Measurements from ENCODE around the gene RAB29.
A peak's percentile ranks its signal among the peaks of the same experiment; 100 is the strongest.
"Not testable (repeated sequence)": the region's sequence is repeated elsewhere in the genome, so short reads cannot be mapped to it uniquely, and the experiment has no call there.

The RAB29 gene, protein sequence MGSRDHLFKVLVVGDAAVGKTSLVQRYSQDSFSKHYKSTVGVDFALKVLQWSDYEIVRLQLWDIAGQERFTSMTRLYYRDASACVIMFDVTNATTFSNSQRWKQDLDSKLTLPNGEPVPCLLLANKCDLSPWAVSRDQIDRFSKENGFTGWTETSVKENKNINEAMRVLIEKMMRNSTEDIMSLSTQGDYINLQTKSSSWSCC

DNA sequence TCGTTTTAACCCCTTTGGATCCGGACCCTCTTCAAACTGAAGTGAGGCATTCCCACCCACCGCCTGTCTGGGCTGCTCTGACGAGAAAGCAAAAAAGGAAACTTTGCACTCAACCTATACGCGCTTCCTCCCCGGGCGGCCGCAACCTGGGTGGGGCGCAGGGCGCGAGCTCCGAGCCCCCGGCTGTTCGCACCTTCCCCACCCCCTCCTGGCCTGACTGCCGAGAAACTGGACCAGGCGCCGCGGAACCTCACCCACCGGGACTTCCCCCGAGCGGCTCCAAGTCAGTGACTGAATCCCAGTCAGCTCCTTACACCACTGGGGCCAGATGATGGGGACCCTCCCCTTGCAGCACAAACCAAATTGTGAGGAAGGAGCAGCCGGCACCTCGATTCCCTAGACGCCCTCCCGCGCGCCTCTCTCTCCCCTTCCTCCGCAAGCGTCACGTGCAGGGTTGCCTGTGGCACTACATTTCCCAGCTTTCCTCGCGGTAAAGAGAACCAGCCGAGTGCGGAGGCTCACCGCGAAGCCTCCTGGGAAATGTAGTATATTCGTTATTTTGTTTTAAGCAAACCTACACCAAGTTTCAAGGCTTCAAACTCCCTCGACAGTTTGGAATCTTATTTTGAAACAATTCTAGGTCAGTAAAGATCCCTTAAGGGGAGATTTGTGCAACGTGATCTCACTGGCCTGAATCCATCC is at the start of gene RAB29:
Gene RAB29 (minus strand): TSS at position 468 of the 702 bp plus-strand sequence. CDS start 526 bp downstream, outside the sequence.
- DNase-seq (ENCODE audit: low read depth), result peak; percentile 78

DNA sequence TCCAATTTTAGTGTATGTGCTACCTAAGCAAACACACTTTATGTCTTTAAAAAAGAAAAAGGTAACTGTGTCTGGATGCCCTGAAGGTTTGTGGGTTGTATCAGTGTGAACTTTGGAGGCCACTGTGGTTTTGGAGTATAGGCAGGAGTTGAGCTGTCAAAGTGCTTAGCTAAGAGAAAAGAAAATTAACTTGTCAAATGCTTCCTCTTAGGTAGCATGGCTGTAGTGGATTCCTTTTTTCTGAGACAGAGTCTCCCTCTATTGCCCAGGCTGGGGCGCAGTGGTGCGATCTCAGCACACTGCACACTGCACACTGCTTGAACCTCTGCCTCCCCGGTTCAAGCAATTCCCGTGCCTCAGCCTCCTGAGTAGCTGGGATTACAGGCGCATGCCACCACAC is 48.9 kb upstream of the RAB29 start:
- DNase-seq (ENCODE audit: low read depth), result no peak

DNA sequence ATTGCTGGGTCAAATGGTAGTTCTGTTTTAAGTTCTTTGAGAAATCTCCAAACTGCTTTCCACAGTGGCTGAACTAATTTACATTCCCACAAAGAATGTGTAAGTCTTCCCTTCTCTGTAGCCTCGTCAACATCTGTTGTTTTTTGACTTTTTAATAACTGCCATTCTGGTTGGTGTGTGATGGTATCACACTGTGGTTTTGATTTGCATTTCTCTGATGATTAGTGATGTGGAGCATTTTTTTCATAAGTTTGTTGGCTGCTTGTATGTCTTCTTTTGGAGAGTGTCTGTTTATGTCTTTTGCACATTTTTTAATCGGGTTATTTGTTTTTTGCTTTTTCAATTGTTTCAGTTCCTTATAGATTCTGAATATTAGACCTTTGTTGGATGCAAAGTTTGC is 48.0 kb upstream of the RAB29 start:
- DNase-seq (ENCODE audit: low read depth), result not testable (repeated sequence)

DNA sequence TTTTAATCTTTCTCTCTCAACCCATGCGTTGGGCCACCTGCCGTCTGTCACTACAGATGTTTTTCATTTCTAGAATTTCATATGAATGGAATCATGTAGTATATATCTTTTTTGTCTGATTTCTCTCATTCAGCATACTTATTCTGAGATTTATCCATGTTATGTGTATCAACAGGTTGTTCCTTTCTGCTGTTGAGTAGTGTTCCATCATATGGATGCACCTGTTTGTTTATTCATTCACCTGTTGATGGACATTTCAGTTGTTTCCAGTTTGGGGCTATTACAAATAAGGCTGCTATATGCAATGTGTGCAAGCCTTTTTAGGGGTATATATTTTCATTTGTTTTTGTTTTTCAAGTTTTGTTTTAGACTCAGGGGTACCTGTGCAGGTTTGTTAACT is 47.1 kb upstream of the RAB29 start:
- DNase-seq (ENCODE audit: low read depth), result no peak

DNA sequence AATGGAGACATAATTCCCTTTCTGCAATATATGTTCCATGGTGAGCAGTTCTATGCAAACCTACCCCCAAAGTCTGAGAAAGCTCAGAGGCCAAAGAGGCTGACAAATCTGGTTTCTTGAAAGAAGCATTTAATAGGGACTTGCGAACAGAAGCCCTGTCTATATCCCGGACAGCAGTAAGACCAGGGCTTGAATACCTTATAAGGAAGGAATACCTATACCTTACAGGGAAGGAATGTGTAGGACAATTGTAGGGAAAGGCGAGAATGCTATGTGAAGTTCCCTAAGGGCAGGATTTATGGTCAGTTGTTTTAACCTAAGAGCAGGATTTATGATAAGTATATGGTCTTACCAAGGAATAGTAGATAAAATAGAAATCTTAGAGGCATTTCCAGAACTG is 42.7 kb upstream of the RAB29 start:
- no peak for DNase-seq (ENCODE audit: low read depth)

DNA sequence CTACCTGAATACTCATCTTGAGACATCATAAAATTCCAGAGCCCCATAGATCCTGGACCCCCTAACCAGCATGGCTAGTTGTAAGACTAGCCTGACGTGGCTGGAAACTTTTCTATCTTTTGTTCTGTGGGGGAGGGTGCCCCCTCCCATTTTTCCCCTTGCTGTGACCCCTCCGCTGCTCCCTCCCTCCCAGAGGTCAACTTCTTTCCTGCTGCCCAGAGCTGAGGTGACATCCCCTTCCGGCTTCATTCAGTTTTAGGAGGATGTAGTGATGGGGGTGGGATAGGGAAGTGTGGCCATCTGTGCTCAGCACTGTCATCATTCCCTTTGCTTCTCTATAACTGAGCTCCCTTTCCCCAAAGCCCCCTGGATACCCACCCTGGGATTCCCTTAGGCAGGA is 42.1 kb upstream of the RAB29 start:
- DNase-seq (ENCODE audit: low read depth), result no peak

DNA sequence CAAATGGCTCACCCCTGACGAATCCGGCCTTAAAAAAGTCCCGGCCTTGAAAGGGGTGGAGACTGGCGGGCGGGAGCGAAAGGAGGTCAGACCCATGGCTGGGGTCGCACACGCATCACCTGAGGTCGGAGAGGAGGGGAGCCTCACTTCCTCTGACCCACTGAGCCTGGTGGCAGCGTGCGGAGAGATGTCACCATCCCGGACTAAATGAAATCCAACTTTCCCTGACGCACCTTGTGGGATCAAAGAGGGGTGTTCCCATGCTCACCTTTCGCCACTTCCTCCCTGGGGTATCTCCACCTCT is 38.4 kb upstream of the RAB29 start:
- no peak for DNase-seq (ENCODE audit: low read depth)

DNA sequence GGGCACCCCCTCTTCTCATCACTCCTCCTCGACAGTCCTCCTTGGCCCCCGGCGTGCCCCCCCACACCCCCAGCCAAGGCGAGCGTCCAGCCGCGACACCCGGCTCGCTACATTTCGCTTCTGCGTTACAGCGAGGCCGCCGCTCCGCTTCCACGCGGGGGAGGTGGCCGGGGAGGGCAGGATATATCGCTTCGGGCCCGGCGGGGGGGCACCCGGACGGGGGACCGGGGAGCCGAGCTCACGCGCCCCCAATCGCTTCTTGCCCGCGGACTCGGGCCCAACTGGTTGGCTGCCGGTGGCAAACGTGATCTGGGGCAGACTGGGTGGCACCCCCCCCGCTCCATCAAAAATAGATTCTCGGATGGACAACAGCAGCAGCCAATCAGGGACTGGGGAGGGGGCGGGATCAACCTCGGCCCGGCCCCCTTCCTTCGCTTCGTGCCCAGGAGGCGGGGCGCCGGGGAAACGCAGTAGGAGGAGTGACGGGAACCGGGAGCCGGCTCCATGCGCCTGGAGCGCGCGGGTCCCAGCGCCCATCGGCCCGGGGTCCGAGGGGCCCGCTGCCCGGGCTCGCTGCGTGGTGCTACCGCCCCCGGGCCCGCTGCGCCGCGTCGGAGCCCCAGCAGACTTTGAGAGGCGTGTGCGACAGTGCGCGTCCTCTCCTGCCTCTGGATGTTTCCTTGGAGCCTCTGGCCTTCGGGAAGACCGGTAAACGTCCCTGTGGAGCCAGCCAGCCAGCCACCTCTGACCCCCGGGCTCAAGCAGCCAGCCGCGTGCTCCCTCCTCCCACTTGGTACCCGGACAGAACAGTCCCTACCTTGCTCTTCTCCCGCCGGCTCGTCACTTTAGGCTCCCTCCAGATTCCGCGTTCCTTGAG is 37.8 kb upstream of the RAB29 start, which contains the start of gene SLC41A1:
Gene SLC41A1 (minus strand): TSS at position 321 of the 877 bp plus-strand sequence. CDS start 2,757 bp downstream, outside the sequence.
- peak; percentile 85 for DNase-seq (ENCODE audit: low read depth)

DNA sequence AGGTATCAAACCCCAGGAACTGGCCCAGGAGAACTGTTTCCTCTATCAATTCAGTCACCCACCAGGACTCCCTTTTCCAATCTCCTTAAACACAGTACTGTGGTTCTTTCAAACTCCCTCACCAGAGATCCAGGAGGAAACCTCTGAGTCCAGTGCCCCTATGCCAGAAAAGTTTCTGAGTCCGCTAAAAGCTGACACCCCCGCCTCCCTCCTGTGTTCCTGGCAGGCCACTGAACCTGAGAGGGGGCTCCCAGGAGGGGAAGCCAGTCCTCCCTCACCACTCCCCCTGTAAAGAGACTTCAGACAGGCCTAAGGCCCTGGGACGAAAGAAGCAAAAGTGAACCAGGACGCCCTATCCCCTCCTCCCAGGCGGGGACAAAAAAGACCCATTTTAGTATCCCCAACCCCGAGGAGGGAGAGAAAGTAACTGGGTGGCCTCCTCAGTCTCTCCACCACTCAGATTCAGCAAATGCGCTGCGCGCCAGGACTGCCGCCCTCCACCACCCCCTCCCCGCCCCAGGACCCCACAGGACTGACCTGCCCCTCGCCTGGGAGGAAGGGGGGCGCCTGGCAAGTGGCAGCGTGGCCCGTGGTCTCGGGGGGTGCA is 37.1 kb upstream of the RAB29 start:
- no peak for DNase-seq (ENCODE audit: low read depth)

DNA sequence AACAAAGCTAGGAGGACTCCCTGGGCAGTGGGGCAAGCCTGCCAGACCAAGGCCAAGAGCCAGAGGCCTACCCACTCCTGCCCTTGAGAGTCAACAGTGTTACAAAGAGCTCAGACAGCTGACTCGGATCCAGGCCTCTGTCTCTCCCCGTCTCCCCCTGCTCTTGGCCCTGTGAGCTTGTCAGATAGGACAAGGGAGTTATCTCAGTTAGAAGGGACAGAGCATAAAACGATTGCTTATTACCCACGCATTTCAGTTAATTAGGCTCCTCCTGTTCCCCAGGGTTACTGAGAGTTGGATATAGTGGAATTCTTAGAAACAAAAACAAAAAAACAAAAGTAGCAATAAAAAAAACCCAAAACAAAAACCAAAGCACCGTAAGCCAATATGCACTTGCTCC is 36.4 kb upstream of the RAB29 start:
- no peak for DNase-seq (ENCODE audit: low read depth)

DNA sequence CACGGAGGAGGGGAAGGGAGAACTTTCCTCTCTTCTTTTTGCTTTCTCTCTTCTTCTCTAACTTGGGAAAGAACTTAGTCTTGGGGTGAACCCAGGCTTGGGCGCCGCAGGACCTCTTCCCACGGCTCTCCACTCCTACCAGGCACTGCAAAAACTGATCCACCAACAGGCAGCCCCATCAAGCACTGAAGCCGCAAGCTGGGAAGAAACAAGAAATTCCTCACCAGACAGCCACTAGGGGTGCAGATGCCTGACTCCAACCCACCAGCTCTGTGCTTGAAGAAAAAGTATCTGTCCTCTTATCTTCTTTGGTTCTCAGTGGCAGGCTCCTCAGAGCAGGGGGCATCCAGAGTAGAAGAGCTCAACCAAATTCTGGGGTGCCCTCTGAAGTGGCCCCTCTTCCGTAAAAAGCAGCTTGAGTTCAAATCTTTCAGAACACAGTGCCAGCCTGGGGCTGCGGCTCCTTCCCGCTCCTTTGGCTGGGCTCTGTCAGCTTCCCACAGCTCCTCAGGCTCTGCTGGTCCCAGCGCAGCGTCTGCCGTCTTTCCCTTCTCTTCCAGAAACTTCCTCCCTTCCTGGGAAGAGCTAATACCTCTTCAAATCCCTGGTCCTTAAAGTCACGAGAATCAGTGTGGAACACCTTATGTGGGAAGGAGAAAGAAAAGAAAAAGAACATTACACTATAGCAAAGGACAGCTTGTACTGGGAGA is 35.3 kb upstream of the RAB29 start:
- no peak for DNase-seq (ENCODE audit: low read depth)

DNA sequence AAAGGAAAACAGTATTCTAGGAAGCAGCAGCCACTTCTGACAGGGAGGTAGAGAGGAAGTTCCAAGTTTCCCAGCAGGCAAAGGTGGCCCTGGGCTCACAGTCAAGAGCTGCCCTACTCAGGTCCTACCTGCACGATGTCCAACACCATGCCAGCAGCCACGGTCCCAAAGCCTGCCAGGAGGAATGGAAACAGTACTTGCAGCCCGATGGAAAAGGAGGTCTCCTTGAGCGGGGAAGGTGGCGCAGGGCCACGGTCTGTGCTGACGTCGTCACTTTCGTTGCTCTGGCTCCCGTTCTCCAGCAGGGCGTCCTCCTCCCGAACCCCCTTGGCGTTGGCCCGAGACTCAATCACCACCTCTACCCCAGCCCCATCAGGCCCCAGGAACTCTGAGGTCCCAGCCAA is 34.7 kb upstream of the RAB29 start:
- DNase-seq (ENCODE audit: low read depth), result no peak

DNA sequence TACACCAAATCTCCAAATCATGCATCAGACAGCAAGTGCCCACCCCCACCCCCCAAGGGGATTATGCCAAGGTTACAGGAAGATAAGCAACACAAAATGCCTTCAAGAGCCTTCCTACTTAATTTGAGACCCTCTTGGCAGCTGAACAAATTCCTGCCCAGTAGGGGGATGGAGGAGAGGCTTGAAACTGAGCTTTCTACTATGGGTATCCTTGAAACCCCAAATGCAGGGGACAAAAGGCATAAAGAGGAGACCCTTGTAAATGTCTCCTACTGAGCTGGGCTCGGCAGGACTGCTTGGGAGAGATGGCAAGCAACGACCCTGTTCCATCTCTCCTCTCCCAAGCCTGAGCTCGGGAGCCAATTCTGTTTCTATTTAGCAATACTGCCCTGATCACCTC is 34.2 kb upstream of the RAB29 start:
- DNase-seq (ENCODE audit: low read depth), result no peak

DNA sequence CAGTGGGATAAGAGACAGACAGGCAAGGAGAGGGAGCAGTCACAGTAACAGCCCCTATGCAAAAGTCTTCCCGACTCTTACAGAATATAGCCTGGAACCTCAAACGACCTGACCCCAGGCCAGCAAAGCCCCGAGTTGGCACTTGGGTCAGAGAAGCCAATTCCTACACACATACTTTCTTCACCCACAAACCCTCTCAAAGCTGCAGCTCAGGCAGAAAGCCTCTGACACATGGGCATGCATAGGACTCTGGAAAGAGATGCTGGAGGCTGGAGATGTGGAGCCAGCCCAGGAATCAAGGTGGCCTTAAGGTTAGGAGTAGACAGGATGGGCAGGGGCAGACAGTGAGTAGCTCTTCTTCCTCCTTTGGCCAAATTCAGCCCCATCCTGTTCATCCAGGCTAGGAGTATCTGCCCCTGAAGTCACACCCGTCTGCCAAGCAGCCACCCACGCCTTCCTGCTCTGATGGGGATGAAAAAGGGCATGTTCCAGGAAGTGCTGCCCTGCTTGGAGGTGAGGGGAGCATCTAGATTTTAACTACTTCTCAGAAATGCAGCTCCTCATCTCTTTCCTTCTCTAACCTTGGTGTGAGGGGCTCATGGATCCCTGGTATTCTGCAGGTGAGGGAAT is 29.9 kb upstream of the RAB29 start:
- DNase-seq (ENCODE audit: low read depth), result peak; percentile 31

DNA sequence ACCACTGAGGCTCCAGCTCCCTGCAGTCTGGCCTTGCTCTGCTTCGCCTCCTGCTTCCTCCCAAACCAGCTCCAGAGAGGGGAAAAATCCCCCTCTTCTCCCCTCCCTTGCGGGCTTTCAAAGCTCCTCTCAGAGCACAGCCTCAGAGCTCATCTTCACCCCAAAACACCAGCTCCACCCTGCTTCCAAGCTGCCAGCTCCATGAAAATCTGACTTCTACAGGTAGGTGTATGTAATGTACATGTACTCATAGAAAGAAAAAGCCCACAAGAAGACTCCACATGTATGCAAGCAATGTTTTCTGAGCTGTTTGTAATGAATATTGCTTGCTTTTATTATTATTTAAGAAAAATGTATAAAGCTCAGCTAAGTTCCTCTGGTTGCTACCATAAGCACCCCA is 29.3 kb upstream of the RAB29 start:
- DNase-seq (ENCODE audit: low read depth), result no peak

DNA sequence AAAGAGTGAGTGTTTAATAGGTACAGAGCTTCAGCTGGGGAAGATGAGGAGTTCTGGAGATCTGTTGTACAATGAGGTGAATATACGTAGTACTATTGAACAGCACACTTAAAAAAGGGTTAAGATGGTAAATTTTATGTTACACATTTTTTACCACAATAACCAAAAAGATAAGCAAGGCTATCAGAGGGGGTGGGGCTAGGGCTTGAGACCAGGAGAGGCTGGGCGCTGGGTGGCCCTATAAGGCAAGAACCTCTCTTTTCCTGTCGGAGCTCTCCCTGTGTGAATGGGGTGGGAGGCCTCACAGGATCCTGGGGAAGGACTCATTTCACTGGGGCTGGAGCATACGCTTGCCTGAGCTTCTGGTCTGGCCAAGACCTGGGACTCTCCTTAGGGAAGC is 28.7 kb upstream of the RAB29 start:
- DNase-seq (ENCODE audit: low read depth), result no peak

DNA sequence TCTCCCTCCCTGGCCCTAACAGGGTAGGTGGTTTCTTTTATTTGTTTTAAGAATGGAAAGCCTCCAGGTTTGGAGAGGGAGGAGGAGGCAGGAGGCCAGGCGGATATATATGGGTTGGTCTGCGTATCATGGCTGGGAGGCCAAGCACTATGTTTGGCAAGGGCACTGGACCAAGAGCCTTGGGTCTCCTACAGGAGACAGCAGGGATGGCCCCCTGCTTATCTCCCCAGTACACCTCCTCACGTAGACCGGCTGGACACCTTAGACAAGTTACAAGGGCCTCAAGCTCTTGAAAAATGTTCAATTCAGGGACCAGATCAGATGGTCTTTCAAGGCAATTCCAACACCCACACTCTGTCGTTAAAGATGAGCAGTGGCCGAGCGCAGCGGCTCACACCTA is 26.8 kb upstream of the RAB29 start:
- no peak for DNase-seq (ENCODE audit: low read depth)

DNA sequence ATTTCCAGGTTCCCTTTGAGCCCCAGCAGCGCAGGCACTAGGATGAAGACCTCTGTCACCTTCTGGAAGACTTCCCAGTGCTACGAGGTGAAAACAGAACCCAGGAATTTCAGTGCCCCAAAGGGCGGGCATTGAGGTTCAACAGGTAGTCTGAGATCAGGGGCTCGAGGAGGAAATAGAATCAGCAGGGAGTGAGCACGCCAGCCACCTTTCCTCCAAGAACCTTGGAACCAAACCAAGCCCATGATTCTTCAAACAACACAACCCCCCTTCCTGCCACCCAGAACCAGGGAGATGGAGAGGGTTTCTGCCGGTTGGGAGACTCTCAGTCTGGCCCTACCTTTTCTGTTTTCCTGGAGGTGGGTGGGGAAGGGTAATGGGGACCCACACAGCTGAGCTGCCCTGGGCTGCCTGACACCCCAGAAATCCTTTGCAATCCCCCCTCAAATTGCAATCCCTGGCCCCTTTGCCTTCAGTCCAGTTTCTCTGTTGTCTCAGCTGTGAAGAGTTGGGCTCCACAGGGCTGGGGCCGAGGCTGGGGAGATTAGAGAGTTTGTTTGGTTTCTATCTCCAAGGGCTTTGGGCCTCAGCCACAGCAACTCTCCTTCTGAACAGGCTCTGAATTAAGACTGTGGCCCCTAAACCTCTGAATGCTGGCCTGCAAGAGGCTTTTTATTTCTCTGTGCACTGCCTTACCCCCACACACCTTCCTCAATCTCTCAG is 25.9 kb upstream of the RAB29 start:
- no peak for DNase-seq (ENCODE audit: low read depth)

DNA sequence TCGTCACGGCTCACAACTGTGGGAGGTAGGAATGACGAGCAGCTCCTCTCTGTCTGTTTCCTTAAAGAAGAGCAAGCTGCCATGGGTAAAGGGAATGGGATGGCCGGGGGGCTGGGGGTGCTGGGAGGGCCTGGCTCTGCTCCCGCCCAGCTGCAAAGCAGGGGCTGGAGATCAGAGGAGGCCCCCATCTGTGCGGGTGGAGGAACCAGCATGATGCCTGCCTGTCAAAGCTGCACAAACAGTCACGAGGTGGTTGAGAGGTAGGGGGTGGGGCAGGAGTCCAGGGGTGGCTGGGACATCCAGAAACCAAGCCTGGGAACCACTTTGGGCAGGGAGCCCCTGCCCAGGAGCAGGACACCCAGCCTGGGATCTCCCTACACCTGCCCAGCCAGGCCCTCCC is 25.1 kb upstream of the RAB29 start:
- no peak for DNase-seq (ENCODE audit: low read depth)

DNA sequence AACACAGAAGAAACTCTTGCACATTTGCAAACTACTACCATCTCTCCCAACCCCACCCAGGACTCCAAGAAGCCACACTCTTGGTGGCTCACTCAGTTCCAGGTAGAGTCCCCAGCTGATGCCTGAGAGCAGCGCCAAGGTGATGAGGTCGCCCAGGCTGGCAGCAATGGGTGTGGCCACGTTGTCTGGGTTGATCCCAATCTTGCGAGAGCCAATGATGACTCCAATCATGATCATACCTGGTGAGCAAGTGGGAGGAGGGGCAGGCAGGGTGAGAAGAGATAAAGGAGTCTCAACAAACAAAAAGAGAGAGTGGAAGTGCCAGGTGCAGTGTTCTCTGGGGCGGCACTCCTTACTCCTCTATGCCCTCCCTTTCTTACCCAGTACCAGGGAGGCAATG is 23.3 kb upstream of the RAB29 start:
- no peak for DNase-seq (ENCODE audit: low read depth)

DNA sequence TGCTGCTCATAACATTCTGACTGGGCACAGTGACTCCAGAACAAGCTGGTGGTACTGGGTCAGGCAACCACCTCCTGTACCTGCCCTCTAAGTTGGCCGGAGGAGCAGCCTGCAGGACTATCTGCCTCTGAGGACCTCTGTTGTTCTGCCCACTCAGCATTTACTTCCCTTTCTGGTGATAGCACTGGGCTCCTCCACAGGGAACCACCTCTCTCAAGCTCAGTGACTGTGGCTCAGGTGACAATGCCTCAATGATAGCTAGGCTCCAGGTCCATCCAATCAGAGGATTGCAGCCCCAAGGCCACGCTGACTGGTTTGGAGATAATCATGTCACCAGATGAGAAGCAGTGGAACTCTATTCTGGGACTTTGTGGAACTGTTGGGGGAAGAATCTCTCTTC is 21.9 kb upstream of the RAB29 start:
- no peak for DNase-seq (ENCODE audit: low read depth)
